LNCAP (cell line): ENCODE measurements around the gene TCF7L1.

ENCODE experiments used
- TF ChIP-seq, protein P1 (sequence below): fragments of 450-650 bp; IDR thresholded peaks from 2 replicates; pipeline ENCODE4 v1.5.1; 2017; ENCODE audit warnings: mild to moderate bottlenecking

Gene TCF7L1

DNA sequence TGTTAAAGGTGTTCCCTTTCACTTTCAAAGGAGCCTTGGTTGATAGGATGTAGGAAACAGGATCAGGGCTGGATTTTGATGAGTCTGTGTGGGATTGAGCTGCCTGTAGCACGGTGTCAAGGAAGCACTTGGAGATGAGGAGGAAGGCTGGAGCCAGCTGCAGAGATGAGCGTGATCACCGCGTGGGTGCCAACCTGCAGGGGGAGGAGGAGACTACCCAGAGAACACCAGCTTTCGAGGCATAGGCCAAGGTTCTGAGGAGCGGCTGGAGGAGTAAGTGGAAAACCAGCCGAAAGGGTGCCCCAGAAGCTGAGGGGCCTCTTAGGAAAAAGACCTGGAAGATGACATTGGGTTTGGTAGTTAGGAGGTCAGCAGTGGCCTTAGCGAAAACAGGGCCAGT is 130.4 kb downstream of the TCF7L1 start:
- TF ChIP-seq, protein P1, sequence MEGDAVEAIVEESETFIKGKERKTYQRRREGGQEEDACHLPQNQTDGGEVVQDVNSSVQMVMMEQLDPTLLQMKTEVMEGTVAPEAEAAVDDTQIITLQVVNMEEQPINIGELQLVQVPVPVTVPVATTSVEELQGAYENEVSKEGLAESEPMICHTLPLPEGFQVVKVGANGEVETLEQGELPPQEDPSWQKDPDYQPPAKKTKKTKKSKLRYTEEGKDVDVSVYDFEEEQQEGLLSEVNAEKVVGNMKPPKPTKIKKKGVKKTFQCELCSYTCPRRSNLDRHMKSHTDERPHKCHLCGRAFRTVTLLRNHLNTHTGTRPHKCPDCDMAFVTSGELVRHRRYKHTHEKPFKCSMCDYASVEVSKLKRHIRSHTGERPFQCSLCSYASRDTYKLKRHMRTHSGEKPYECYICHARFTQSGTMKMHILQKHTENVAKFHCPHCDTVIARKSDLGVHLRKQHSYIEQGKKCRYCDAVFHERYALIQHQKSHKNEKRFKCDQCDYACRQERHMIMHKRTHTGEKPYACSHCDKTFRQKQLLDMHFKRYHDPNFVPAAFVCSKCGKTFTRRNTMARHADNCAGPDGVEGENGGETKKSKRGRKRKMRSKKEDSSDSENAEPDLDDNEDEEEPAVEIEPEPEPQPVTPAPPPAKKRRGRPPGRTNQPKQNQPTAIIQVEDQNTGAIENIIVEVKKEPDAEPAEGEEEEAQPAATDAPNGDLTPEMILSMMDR = no peak

DNA sequence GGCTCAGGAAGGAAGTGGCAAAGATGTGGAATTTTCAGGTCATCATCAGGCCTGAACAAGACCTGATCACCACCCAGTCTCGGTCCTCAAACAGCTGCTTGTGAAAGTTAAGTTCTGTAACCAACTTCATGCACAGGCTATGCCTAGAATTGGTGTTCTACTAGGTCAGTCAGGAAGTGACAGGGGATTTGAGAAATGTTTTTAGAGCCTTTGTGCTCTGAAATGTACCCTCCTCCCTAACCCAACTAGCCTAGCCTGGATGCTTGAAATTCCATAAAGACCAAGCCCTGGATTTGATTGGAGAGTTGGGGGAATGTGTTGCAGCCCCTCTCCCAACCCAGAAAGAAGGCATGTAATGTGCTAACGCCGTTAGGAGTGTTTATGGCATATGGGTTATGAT is 131.3 kb downstream of the TCF7L1 start:
- TF ChIP-seq, protein P1 = no peak

DNA sequence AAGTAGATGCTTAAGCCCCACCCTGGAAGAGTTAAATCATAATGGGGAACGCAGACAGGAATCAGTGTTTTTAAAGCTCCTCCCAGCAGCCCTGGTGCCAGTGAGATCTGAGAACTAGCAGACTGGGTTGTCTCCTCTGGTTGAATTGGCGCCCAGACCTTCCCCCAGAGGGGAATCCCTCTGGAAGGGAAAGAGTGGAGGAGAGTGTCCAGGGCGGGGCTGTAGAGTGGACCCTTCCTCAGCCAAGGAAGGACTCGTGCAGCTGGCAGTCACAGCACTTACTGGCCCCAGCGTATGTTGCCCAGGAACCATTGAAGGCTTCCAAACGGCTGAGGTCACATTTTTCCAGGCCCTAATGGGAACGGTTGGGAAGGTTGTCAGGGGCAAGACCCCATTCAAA is 132.1 kb downstream of the TCF7L1 start:
- TF ChIP-seq, protein P1 = no peak

DNA sequence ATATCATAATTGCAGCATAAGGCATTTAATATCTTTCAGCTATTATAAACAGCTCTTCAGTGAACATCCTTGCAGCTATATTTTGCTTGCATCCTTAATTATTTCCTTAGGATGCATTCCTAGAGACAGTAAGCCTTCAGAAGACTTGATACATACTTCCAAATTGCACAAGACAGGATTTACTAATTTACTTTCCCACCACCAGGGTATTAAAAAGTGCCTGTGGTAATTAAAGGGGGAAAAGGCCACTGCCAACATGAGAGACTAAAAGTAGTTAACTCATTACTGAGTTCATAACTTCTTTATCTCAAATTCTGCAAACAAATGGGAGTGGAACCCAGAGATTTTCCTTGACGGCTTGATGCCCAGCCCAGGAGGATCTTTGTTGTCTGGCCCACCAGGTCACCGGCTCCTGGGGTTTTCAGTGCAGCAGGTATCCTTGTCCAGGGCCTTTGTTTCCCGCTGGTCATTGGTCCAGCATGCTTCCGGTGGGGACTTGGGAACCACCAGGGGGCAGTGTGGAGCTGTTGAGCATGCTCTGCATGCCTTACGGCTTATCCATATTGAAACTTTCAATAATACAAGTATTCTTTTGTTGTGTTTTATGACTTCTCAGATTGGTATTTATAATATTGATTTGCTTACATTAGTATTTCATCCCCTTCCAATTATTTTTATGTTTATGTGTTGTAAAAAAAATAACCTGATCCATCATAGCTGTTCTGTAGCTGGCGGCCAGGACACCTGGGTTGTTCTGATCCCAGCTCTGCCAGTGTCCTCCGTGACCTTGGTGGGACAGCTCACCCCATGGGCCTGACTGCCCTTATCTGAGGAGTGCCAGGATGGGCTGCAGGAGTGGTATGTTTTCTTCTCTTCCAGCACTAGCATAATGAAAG is 133.2 kb downstream of the TCF7L1 start:
- TF ChIP-seq, protein P1 = peak; percentile 77

DNA sequence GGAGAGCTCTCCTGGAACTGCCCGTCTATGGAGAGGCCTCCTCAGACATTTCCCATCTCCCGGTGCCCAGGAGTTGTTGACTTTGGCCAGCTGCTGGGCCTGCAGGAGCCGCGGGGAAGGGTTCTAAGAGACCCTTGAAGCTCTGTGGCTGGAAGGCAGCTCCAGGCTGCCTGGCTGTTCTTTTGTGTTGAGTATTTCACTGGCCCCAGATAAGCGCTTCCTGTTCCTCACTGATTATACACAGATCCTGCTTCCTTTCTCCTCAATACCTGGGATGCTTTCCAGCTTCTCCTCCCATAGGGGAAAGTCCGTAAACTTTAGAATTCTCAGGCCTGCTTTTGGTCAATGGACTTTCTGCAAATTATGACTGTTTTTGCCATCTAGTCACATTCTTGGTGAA is 136.8 kb downstream of the TCF7L1 start:
- TF ChIP-seq, protein P1 = no peak

DNA sequence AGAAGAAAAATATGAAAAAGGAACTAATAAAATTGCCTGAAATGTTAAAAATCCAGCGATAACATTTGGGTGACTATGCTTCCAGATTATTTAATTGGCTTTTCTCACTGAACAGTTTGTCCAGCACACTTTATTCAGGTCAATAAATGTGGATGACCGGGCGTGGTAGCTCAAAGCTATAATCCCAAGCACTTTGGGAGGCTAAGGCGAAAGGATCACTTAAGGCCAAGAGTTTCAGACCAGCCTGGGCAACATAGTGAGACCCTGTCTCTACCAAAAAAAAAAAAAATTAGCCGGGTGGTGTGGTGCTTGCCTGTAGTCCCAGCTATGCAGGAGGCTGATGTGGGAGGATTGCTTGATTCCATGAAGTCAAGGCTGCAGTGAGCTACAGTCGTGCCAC is 139.2 kb downstream of the TCF7L1 start:
- TF ChIP-seq, protein P1 = no peak

DNA sequence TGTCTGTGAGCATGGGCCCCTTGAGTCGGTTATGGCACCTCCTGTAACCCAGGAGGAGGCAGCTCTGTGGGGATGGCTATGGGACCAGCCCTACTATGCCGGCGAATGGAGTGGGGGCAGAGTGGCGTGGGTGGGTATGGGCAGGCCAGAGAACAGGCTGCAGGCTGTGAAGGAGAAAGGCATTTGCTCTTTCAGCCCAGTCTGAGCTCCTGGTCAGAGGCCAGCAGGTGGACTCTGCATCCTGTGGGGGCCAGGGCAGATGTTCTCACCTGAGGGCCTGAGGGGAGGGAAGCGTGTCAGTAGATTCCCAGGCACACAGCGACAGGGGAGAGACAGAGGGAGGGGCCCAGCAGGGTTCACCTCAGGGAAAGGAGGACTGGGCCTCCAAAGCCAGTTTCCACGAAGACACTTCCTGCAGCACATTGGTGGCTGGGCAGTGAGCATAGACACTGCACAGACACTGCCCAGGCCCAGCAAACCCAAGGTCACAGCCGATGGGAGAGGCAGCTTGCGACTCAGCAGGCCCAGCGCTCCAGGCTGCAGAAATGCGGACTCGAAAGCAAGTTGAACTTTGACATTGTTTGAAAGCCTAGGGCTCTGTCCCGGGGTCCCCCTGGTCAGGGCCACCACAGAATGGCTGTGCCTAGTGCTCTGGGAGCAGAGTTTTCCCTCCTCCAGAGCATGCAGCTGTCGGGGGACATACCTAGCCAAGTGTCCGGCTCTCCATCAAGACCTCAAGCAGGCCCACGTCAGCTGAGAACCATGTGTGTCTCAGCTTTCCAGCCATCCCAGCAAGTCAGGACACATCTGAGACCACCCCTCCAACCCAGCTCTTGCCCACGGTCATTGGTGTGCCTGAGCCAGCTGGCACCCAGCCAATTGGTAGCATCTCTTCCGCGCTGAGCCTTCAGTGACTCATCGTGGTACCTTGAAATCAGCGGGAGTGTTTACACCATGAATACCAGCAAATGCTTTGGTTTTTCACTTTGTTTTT is 140.8 kb downstream of the TCF7L1 start:
- TF ChIP-seq, protein P1 = no peak
